AG09319 (cell line): ENCODE results near the gene MICAL2.

Experiments used
- DNase-seq: peaks from one replicate; pipeline ENCODE4 v3.0.0-alpha.2; 2010; ENCODE audit warnings: low read depth; ENCODE audit errors: extremely low read depth
- CTCF ChIP-seq: IDR thresholded peaks from 2 replicates; pipeline ENCODE4 v1.5.1; 2011; ENCODE audit warnings: low read depth, mild to moderate bottlenecking, inconsistent platforms, low read length, moderate library complexity

The MICAL2 gene

DNA sequence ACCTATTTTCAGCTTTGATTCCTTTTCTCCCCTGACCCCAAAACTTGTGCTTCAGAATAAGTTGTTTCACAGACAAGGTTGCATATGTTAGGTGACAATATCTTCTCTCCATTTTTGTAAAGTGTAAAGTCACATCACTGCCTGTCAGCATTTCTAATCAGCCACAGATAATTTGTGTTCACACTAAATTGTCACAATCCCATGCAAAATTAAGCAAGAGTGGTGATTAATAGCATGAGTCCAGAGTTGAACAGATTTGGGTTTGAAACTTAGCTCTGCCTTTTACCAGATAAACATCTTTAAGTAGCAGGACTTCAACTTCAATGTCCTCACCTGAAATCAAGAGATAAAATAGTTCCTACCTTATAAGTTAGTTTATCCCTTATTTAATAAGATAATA, 80.1 kb downstream of the MICAL2 start:
- DNase-seq = no peak
- TF ChIP-seq CTCF = no peak

DNA sequence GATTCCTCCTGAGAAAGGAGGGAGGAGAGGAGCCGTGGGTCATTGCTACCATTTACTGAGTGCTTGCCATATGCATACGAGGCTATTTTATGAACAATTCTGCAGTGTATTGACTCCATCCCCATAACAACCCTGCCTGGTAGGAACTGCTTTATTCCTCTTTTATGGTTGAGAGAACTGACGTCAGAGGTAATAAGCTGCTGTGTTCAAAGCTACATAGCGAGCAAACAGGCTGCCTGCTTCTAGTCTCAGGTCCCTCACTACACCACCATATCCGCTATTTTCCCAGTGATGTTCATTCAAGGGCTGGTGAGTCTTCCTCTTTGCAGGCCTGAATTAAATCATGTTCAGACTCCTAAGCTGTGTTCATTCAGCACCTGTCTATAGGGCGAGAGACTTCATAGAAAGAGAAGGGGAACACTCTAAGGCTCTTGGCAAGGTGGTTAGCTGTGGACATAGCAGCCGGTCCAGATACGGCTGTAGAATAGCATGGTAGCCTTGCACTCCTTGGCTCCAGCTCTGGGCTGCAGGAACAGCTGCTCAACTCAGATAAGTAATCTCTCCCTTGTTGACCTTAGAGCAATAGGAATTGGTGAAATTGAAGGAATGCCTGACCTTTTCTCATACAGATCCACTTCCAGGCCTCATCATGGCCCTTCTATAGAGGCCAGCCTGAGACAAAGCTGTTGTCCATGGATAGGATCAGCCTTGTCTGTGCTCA, 82.6 kb downstream of the MICAL2 start:
- TF ChIP-seq CTCF = no peak

GRCh38 chr11:12193515-12194336, 83.3 kb downstream of the MICAL2 start:
- TF ChIP-seq CTCF = no peak
- no peak for DNase-seq

More for the DNA sequence above, 82.6 kb downstream of the MICAL2 start:
- no peak for DNase-seq

DNA sequence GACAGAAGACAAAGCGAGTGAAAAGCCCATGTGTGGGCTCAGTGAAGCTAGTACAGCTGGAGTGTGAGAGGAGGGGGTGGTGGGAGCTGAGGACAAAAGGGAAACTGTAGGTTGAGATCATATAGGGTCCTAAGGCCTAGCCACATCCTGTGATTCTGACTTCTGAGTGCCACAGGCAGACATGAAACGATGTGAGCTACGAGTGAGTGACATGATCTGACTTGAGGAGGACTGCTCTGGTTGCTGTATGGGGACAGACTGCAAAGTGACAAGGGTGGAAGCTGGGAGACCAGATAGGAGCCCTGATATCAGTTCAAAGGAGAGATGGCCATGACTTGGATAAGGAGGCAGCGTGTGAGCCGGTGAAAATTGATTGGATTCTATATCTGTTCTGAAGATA, 85.4 kb downstream of the MICAL2 start:
- no peak for DNase-seq

GRCh38 chr11:12196308-12196707, 85.9 kb downstream of the MICAL2 start:
- no peak for DNase-seq

More for the DNA sequence above, 85.4 kb downstream of the MICAL2 start:
- no peak for TF ChIP-seq CTCF

GRCh38 chr11:12196872-12197271, 86.5 kb downstream of the MICAL2 start:
- no peak for DNase-seq
- no peak for TF ChIP-seq CTCF

More at GRCh38 chr11:12196308-12196707, 85.9 kb downstream of the MICAL2 start:
- no peak for TF ChIP-seq CTCF
